Cerebellar cortex (tissue), 1 donor: ENCODE data around the gene TIGD6.
"Not testable (repeated sequence)": the region's sequence is repeated elsewhere in the genome, so short reads cannot be mapped to it uniquely, and the experiment has no call there.

Experiments
- DNase-seq: peaks from one replicate; pipeline ENCODE4 v3.0.0-alpha.2; 2015; ENCODE audit warnings: low spot score

TIGD6 gene

DNA sequence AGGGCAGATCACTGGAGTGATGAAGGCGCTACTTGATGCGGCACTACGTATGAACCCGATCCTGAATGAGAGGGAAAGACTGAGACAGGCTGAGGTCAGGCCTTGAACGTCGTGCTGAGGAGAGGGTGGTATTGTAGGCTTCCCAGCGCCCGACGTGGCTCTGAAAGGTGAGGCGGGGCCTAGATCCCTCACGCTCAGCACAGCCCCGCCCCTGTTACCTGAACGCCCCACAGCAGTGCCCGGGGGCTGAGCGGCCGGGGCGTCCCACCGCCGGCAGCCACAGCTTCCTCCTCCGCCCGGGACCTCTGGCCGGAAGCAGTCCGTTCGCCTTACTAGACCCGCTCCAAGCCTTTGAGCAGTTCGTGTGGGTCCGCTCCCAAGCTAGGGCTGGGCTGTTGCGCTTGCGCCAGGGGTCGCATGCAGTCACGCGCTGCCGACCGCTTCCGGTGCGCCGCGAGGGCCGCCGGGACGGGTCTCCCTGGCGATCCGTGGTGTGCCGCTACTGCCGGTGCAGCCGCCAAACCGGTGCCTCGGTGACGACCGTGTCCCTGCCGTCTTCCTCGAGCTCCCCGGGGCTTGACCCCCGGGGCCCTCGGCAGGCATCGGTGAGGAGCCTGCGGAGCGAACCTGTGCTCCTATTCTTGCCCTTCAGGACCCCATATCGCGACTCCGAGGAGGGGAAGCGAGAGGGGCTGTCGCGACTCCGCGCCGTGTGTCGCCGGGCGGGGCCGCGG is at the start of gene TIGD6, which contains the start of gene HMGXB3:
Gene TIGD6 (minus strand): TSS at position 399 of the 734 bp plus-strand sequence. CDS start 4,306 bp downstream, outside the sequence.
Gene HMGXB3 (plus strand): TSS at position 484 of the 734 bp plus-strand sequence. CDS start 4,114 bp downstream, outside the sequence.
- peak; percentile 95 for DNase-seq

GRCh38 chr5:150046031-150046430 is 45.6 kb upstream of the TIGD6 start:
- DNase-seq = no peak

- no peak for DNase-seq
These were observed 45.1 kb upstream of the TIGD6 start for GRCh38 chr5:150045549-150045948.

DNA sequence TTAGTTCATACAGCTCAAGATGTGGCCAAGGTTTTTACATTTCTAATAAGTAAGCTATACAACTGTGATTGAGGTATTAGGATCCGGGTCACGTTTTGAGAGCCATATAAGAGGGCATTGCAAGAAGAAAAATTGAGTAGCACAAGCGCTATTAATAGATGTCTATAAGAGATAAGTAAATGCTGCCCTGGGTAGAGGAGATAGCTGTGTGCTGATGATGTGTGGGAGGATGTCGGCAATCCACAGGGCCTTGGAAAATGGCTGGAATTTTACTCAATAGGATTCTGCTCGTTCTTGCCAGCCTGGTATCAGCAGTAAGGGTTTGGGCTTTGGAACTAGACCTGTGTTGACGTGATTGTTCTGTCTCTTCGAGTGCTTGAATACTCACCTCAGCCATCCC is 44.3 kb upstream of the TIGD6 start:
- DNase-seq = no peak

- no peak for DNase-seq
These were observed 43.9 kb upstream of the TIGD6 start for GRCh38 chr5:150044329-150044681.

DNA sequence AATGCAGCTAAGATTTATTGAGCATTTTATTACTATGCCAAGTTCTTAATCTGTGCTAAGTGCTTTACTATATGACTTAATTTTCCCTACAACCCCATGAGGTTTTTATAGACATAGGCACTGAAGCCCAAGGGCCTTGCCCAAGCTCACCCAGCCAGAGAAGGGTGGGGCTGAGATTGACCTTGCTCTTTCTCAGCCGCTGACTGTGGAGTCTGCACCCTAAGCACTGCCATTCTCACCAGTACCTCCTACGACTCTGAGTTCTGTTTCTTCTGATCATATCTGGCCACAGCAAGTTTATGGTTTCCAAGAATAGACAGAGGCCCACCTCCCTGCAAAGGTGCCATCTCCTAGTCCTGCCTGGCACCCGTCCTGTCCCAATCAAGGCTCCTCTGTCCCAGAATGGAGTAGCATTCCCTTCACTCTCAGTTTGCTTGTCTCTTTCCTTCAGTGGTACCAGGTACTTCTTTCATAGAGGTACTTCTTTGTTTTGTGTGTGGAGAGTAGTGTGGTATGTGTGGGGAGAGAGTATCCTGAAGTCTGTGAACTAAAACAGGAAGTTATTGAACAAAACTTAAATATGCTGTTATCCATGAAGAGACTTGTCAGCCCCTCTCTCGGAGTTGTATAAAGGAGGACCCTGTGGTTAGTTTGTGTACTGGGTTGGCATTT is 43.3 kb upstream of the TIGD6 start:
- no peak for DNase-seq

DNA sequence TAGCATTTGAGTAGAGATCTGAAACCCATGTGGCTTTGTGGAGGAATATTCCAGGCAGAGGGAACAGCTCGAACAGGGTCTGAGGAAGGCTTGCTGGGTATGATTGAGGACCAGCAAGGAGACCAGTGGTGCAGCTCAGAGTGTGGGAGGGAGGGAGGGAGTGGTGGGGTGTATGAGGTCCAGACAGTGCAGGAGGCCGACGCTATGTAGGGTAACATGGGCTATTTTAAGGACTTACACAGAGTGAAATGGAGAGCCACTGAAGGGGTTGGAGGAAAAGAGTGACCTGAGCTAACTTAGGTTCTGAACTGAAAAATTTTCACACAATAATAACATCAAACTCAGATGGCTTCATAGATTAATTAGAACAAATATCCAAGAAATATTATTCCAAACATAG is 42.0 kb upstream of the TIGD6 start:
- DNase-seq = no peak

- no peak for DNase-seq
These were observed 38.1 kb upstream of the TIGD6 start for GRCh38 chr5:150038547-150038946.

DNA sequence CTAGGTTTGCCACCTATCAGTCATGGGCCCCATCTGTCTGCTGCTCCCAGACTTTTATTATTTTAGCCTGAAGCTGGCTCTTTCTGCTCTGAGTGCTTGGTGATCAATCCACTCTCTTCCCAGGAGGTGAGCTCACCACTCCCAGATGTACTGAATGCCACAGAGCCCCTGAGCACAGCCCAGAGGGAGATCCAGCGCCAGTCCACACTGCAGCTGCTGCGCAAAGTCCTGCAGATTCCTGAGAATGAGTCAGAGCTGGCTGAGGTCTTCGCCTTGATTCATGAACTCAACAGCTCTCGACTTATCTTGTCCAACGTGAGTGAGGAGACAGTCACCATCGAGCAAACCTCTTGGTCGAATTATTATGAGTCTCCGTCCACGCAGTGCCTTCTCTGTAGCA is 36.1 kb upstream of the TIGD6 start:
- DNase-seq = no peak

DNA sequence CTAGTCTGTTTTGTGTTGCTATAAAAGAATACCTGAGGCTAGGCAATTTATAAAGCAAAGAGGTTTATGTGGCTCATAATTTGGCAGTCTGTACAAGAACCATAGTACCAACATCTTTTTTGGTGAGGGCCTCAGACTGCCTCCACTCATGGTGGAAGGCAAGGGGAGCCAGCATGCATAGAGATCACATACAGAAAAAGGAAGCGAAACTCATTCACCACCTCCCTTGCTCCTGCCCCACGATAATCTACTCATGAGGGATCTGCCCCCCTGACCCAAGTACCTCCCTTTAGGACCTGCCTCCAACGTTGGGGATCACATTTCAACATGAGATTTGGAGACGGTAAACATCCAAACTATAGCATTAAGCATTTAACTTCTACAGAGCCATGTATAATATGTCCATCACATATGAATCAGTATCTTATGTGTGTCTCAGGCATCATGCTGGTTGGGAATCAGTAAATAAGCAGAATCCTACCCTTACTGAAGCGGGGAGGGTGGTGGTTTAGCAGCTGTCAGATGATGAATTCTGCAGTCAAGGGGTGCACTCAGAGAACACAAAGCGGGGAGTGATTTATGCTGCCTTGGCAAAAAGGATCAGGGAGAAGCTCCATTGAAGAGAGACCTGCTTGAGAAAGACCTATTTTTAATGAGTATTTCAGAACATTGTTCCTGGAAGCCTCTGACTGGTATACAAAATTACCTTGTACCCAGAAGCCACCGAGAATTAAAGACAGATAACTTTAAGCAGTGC is 34.9 kb upstream of the TIGD6 start:
- DNase-seq = no peak

- DNase-seq = no peak
These were observed 34.2 kb upstream of the TIGD6 start for GRCh38 chr5:150034662-150035061.

GRCh38 chr5:150033334-150033733 is 32.9 kb upstream of the TIGD6 start:
- no peak for DNase-seq

GRCh38 chr5:150028047-150028446 is 27.6 kb upstream of the TIGD6 start:
- not testable (repeated sequence) for DNase-seq

- DNase-seq = peak; percentile 42
These were observed 26.3 kb upstream of the TIGD6 start for GRCh38 chr5:150026682-150027172.

DNA sequence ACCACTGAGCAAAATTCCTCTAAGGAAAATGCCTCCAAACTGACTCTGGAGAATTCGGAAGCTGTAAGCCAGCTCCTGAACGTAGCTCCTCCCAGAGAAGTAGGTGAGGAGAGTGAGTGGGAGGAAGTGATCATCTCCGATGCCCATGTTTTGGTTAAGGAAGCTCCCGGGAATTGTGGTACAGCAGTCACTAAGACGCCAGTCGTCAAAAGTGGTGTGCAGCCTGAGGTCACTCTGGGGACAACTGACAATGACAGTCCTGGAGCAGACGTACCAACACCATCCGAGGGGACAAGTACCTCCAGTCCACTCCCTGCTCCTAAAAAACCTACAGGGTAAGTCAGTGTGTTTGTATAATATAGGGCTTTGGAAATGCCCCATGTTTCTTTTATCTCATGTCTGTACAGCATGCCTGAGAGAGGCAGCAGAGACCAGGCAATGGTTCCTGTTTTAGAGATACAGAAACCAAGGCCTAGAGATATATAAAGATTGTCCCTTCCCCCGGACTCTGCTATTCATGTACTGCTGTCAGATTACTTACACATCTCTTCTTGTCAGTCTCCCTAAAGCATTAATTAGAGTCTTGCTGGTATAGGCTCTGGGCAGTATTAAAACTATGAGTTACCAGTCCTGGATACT is 24.0 kb upstream of the TIGD6 start:
- DNase-seq = no peak

- DNase-seq = no peak
These were observed 22.7 kb upstream of the TIGD6 start for GRCh38 chr5:150023136-150023535.

GRCh38 chr5:150022681-150023080 is 22.2 kb upstream of the TIGD6 start:
- no peak for DNase-seq

DNA sequence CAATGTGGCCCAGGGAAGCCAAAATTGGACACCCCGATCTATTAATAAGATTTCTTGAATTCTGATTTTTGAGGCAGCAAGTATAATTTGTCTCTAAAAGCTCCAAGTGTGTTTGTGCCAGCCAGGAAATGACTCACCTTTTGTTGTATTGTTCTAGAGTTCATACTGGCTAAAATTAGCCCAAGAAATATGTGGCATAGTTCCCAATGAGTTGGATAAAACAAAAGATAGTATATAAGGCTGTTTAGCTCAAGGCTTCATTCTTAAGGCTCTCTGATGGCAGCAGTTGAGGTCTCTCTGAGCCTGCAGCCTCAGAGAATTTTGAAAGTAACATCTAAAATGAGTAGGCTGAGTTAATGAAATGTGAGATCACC is 21.7 kb upstream of the TIGD6 start:
- no peak for DNase-seq

DNA sequence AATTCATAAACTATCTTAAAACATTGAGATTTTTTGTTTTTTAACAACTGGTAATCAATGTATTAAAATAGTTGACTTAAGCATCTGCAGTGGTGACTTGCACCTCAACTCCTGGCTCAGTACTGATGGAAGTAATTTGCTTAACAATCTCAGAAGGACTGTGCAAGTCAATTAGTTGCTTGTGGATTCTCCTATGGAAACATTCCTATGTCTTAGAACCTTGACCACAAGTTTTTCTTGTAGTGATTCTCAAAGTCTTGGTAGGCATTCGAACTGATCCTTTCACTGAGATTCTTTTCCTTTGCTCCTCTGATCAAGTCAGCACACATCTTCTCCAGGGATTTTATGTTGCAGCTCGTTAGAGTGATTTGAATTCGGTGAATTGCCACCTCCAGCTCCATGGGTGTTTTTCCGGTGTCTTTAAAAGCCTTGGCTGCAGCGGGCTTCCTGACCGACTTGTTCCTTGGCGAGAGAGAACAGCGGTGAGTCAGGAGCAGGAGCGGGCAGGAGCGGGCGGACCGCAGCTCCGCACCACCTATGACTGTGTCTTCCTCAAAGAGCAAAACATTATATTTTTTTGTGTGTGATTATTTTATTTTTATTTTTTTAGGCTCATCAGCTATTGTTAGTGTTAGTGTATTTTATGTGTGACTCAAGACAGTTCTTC is 21.2 kb upstream of the TIGD6 start:
- DNase-seq = peak; percentile 51

DNA sequence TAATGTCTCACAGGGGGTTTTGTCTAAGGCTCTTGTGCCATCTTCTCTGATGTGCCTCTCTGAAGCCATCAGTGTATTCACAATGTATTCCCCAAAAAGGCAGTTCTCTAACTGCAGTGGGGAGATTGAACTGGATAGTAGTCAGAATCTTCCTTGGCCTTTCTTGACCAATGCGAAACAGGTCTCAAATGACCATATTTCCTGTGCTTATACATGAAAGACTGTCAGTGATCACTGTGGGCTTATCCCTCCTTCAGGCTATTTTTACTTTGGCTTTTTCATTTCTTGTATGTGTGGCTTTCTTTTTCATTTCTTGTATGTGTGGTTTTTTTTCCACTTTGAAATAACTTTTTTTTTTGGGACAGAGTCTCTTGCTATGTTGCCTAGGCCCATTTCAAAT is 19.8 kb upstream of the TIGD6 start:
- DNase-seq = no peak

GRCh38 chr5:150017226-150018005 is 17.0 kb upstream of the TIGD6 start:
- no peak for DNase-seq
